GM21447 (cell line): ENCODE results near the gene CIP2A.
"Not testable (repeated sequence)": the region's sequence is repeated elsewhere in the genome, so short reads cannot be mapped to it uniquely, and the experiment has no call there.

Source experiments
- ATAC-seq: cut with Tn5 transposase; IDR thresholded peaks from one replicate; pipeline ENCODE4 v1.9.1; 2021; ENCODE audit not compliant: unreplicated experiment

The CIP2A gene

GRCh38 chr3:108589081-108589997, at the start of gene CIP2A, which contains the start of gene DZIP3:
Gene CIP2A, minus strand, starts transcription at chr3:108589438. Its CDS starts 63 bp downstream, at chr3:108589375.
Gene DZIP3, plus strand, starts transcription at chr3:108589722. Its CDS starts 15,685 bp downstream, at chr3:108605407.
- ATAC-seq, result peak; percentile 86

GRCh38 chr3:108629974-108630373, 40.7 kb upstream of the CIP2A start:
- ATAC-seq, result no peak

DNA sequence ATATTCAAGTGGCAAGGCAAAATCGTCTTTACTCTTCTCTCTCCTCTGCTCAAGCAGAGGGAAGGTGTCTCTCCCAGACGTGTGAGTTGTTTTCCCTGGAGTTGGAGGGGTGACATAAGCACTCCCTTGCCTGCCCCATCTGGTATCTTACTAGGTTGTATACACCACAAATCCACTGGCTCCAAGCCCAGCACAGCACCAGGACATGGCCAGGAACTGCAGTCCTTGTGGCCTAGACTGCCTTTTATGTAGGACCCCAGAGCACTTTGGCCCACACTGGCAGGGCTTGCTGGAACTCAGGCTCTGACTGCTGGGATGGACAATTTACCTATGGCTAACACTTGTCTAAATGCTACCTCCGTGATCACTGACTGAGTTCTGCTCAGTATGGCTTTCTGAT, 34.3 kb upstream of the CIP2A start:
- no peak for ATAC-seq

GRCh38 chr3:108620250-108620649, 31.0 kb upstream of the CIP2A start:
- ATAC-seq, result no peak

DNA sequence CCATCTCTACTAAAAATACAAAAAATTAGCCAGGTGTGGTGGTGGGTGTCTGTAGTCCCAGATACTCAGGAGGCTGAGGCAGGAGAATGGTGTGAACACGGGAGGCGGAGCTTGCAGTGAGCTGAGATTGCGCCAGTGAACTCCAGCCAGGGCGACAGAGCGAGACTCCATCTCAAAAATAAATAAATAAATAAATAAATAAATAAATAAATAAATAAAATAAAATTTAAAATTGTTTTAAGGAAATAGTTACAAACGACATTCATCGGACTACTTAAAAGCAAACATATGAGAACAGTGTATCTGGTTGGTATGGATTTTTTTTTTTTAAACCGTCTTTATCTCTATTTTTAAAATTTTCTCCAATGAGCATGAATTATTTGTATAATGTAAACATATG, 26.9 kb upstream of the CIP2A start:
- not testable (repeated sequence) for ATAC-seq

GRCh38 chr3:108610651-108611050, 21.4 kb upstream of the CIP2A start:
- no peak for ATAC-seq

- no peak for ATAC-seq
Measured at GRCh38 chr3:108608750-108609149, 19.5 kb upstream of the CIP2A start.

GRCh38 chr3:108605491-108605890, 16.3 kb upstream of the CIP2A start:
- ATAC-seq, result no peak

GRCh38 chr3:108605028-108605427, 15.8 kb upstream of the CIP2A start:
- no peak for ATAC-seq

DNA sequence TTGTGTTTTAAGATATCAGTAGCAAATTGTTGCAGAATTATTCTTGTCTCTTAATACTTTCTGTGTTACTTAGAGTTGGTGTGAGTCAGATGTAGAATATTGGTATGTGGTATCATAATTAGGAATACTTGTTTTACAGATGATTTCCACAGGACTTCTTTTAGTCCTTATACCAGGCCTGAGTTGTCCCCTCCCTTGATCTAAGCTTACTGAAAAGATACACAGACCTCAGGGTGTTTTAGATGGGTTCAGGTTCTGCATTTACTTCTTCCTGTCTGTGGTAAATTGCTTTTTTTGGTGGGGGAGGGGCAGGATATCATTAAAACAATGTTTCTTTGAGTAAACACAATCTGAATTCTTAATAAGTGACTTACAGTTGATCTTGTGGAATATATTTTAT, 14.5 kb upstream of the CIP2A start:
- ATAC-seq, result no peak

DNA sequence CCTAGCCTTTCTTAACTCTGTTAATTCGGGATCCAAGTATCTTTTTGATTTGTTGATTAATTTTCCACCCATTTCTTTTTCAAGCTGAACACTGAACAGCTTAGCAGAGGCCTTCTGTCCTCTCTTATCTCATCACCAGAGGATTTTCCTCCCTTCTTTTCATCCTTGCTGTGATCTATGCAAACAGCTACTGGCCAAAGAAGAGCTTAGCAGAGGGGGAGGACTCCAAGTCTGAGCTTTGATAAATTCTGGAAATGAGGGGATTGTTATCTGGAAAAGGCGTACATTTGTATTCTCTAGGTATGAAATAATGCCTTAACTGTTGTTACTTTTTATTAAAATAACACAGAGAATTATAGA, 13.7 kb upstream of the CIP2A start:
- peak; percentile 15 for ATAC-seq

DNA sequence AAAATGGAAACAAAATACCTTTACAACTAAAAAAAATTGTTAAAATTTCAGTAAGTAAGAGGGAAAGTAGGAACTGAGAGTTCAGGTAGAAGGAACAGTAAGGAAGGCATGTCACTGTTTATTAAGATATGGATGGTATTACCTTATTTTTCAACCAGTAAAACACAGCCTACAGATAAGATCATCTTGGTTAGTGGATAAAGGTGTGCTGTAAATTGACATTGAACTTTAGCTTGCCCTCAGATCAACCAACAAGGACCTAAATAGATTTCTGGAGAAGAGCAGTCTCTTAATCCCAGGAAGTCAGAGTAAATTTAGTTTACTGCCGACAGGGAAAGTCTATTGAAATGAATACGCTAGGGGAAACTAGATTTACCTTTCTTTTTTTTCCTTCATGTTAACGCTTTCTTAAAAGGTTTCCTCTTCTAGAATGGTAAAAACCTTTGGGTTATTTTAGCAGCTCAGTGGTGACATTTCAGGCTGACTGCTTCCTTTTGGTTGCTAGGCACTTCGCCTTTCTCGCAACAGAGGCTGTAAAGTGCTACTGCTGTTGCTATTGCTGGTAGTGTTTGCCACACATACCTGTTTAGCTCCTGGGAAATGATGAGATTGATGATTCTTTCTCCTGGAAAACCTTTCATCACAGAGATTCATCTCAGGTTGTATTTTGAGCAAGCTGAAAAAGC, 13.2 kb upstream of the CIP2A start:
- ATAC-seq, result peak; percentile 79

DNA sequence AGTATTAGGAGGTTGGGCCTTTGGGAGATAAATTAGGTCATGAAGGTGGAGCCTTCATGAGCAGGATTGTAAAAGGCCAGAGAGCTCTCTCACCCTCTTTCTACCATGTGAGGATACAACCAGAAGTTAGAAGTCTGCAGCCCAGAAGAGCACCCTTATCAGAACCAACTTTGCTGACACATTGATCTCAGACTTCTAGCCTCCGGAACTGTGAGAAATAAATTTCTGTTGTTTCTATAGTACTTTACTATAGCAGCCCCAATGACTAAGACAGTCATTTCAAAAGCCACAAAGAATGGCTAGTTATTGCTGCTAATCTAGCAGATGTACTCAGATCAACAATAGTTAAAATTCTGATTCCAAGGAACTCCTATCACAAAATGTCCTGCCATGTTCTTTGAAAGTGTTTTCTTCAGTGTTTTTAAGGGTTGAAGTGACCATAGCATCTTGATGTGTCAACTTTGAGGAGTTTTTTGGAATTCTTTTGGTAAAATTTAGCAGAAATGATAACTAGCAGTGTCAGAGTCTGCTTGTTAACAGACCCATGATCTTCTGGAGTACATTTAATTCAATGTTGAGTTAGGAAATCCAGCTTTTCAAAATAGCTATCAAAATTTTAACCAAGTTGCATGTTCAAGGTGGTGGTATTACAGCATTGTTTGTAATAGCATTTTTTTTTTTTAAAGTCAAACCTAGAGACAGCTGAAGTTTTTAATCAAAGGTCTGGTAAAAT, 10.6 kb upstream of the CIP2A start:
- no peak for ATAC-seq

DNA sequence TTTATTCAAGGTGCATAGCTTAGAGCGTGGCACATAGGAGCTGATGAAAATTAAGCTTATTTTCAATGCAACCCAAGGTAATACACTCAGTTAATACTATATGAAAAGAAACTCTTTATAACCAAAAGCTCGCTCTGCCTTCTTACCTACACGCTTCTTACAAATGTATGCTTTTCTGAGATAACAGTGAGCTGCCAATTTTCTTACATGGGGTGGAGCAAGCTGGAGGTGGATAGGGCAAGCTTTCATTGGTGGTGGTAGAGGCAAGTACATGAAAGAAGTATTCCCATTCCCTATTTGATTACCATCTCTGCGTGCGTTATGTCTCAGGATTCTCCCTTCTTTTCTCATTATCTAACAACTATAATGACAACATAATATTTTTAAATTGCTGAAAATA, 9.1 kb upstream of the CIP2A start:
- ATAC-seq, result no peak

DNA sequence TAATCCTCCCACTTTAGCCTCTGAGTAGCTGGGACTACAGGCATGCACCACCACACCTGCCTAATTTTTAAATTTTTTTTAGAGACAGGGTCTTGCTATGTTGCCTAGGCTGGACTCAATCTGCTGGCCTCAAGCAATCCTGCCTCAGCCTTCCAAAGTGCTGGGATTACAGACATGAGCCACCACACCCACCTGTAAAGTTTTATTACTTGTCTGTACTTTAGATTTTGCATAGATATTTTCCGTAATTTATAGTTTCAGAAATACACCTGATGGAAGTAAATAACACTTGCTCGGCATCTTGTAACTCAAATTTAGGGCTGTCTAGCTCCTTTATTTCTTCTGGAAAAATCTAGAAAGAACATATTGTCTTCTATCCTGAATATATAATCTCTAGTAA, 6.1 kb upstream of the CIP2A start:
- ATAC-seq, result no peak

- ATAC-seq, result no peak
Measured at GRCh38 chr3:108590460-108590859, 1.2 kb upstream of the CIP2A start.

DNA sequence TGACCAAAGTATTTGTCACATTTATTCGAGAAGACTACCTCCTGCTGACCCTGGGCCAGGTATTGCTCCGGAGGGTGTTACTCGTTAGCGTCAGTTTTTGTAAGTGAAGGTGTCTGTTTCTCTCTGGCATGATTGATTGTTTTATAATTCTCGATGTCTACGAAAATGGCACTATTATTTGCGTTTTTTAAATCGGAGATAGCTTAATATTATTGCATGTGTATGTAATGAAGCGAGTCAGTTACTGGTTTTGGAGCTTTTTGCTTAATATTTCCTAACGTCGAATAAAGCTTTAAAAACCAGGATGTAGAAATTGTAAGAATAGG, 723 bp upstream of the CIP2A start:
- ATAC-seq, result no peak

GRCh38 chr3:108588601-108589000, 637 bp downstream of the CIP2A start:
- ATAC-seq, result no peak

GRCh38 chr3:108578064-108578463, 11.2 kb downstream of the CIP2A start:
- ATAC-seq, result no peak

- no peak for ATAC-seq
Measured at GRCh38 chr3:108569336-108569735, 19.9 kb downstream of the CIP2A start.

DNA sequence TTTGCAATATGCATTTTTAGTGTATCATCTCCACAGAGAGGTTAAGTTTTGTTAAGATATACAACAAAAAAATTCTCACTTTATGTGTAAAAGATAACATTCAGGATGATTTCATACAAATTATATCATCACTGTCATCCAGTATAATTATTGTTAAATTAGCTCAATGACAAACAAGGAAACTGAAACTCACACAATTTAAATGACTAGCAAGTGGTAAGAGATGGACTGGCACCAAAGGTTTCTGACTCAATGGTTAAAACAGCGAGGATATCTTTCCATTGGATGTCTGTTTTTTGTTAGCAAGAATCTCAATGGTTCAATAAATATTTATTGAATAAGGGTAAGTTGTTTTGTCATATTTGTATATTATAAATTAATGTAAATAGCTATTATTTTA, 22.6 kb downstream of the CIP2A start:
- ATAC-seq, result no peak

DNA sequence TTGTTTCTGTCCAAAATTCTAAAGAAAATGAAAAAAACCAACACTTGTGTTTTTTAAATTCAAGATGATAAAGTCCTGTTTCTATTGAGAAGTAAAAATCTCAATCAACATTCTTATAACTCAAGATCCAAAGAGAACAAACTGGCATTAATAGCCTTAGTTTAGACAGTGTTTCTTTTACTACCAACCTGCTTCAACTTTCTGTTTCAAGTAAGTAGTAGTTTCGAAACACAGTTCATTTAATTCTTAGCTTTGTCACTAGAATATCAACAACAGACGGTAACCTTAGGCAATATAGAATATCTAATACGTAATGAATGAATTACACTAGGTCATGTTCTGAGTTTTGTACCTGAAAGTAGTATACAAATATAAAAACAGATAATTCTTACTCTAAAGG, 23.7 kb downstream of the CIP2A start:
- ATAC-seq, result no peak
